Endodermal cell (in vitro differentiated cells): Measurements from ENCODE around the gene RASGRF2. TPM values are rescaled to one million over a fixed set of nuclear protein-coding genes. Genes with fewer than 3 reads are reported as not detected.

Source experiments
- DNase-seq: peaks from one replicate; pipeline ENCODE4 v3.0.0-alpha.2; 2017
- H3K27ac ChIP-seq: 2 replicates; pipeline ENCODE4 v1.5.1; 2013; ENCODE audit warnings: mild to moderate bottlenecking, low read depth, low read length, moderate library complexity
- H3K27me3 ChIP-seq: 2 replicates; pipeline ENCODE4 v1.6.1; 2013; ENCODE audit warnings: mild to moderate bottlenecking, low read length, moderate library complexity; ENCODE audit not compliant: insufficient read depth, control insufficient read depth, poor library complexity, severe bottlenecking
- H3K36me3 ChIP-seq: 2 replicates; pipeline ENCODE4 v1.7.0; 2013; ENCODE audit warnings: mild to moderate bottlenecking, low read length, moderate library complexity; ENCODE audit not compliant: control insufficient read depth, insufficient read depth
- H3K4me1 ChIP-seq: one replicate; pipeline ENCODE4 v1.7.0; 2013; ENCODE audit warnings: low read length; ENCODE audit not compliant: control insufficient read depth, insufficient read depth
- H3K4me3 ChIP-seq: 2 replicates; pipeline ENCODE4 v1.5.1; 2013; ENCODE audit warnings: mild to moderate bottlenecking, low read length, moderate library complexity
- H3K9ac ChIP-seq: 2 replicates; pipeline ENCODE4 v1.6.1; 2013; ENCODE audit warnings: mild to moderate bottlenecking, low read length, moderate library complexity; ENCODE audit not compliant: poor library complexity, severe bottlenecking; ENCODE audit errors: extremely low read depth
- H3K9me3 ChIP-seq: 2 replicates; pipeline ENCODE4 v1.6.1; 2013; ENCODE audit warnings: mild to moderate bottlenecking, low read length, moderate library complexity; ENCODE audit not compliant: control insufficient read depth
- H3K27ac Mint-ChIP-seq: 2 replicates; pipeline ENCODE4 v1.8.0; 2020; ENCODE audit warnings: mixed read lengths
- H3K27me3 Mint-ChIP-seq: 2 replicates; pipeline ENCODE4 v1.8.0; 2021; ENCODE audit warnings: mild to moderate bottlenecking, mixed read lengths; ENCODE audit not compliant: insufficient read depth
- H3K36me3 Mint-ChIP-seq: 2 replicates; pipeline ENCODE4 v1.8.0; 2020; ENCODE audit warnings: low read depth, mixed read lengths
- H3K4me1 Mint-ChIP-seq: 2 replicates; pipeline ENCODE4 v1.8.0; 2020; ENCODE audit warnings: mixed read lengths
- H3K4me3 Mint-ChIP-seq: 2 replicates; pipeline ENCODE4 v1.8.0; 2020; ENCODE audit warnings: mild to moderate bottlenecking, moderate library complexity, mixed read lengths
- H3K9me3 Mint-ChIP-seq: 2 replicates; pipeline ENCODE4 v1.8.0; 2020; ENCODE audit warnings: mild to moderate bottlenecking, mixed read lengths
- CTCF ChIP-seq: fragments of 200-600 bp; sonication (generic); conservative IDR thresholded peaks from 2 replicates; pipeline ENCODE4 v1.5.0; 2021; ENCODE audit warnings: antibody characterized with exemption, mild to moderate bottlenecking
- WGBS, 2 experiments: methylation state at CpG; one replicate each; pipeline versions ENCODE4 v1.1.5 to v1.1.7; 2013; ENCODE audit warnings: missing lambda C conversion rate in 2 of 2, mixed read lengths in 1 of 2; ENCODE audit not compliant: insufficient coverage in 1 of 2, insufficient read length in 1 of 2; 5-methylcytosine and 5-hydroxymethylcytosine counted together
- total RNA-seq, 2 donors: library from RNA; stranded (reverse); fragmentation: NEBNext Ultra II Directional in 1 of 2; extraction: Animal tissue kit (Norgen Biotek cat#: 25700) in 1 of 2; gene quantifications; 2 replicates in 1 of 2; 3 replicates in 1 of 2; pipeline ENCODE4 v1.2.1, GENCODE V29; 2021

Gene RASGRF2
- total RNA-seq, 2 donors from 2014 or later = 0.64 to 14.4 TPM

DNA sequence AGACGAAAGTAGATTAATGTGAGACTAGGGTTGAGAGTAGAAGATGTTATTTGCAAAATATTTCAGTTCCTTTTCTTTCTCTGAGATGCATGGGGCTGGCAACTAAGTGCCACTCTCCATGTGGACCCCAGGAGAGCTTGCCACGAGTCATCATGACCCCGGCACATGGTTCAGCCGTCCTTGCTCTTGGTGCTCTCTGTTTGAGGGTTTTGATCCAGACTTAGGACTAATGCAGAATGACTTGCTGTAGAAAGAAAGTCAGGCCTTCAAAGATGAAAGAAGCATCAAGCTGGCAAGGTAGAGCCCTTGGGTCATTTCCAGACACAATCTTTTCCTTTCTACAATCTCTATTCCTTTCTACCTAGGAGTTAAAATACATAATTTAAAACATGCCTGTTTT lies 84.7 kb downstream of the RASGRF2 start:
- Mint-ChIP-seq H3K27me3 (no peaks in the 10 kb centered on the region), H3K9me3 (no peaks in the 10 kb centered on the region), H3K4me1 (peaks cover 13% of the 10 kb centered on the region), H3K36me3 (peaks cover 2% of the 10 kb centered on the region), H3K27ac (no peak overlapping the region), H3K4me3 (no peak overlapping the region)
- no peak for DNase-seq
- Histone ChIP-seq H3K27me3 (no peaks in the 10 kb centered on the region), H3K9me3 (no peaks in the 10 kb centered on the region), H3K4me3 (no peak overlapping the region), H3K9ac (no peak overlapping the region), H3K27ac (no peak overlapping the region), H3K4me1 (peaks cover 6% of the 10 kb centered on the region), H3K36me3 (no peaks in the 10 kb centered on the region)
- 91 to 100% methylated on average over 1 to 4 of the region's 4 CpGs for WGBS, 2 experiments
- no peak for TF ChIP-seq CTCF

DNA sequence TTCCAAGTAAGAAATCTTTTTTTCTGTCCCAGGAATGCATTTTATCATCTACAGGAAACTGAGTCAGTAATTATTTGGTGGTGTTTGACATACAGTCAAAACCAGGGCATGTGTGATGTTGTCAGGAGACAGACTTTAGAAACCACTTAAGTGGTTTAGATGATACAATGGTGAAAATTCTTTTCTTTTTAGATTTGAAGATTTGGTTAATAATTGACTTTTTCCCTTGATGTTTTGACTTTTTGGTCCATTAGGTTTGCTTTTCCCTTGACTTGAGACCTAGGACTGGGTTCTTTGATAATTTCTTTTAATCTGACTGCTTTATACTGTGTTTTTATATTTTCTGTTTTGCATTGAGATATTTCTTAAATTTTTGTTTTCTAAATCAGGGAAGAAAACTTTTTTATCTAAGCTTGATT lies 85.2 kb downstream of the RASGRF2 start:
- Histone ChIP-seq H3K9me3 (no peaks in the 10 kb centered on the region), H3K27me3 (no peaks in the 10 kb centered on the region), H3K36me3 (no peaks in the 10 kb centered on the region), H3K9ac (no peak overlapping the region), H3K4me1 (peaks cover 6% of the 10 kb centered on the region), H3K4me3 (peak overlapping the region; percentile 25), H3K27ac (no peak overlapping the region)
- no peak for DNase-seq
- no peaks in the 10 kb centered on the region for H3K9me3 Mint-ChIP-seq
- H3K27me3 Mint-ChIP-seq = no peaks in the 10 kb centered on the region
- H3K27ac Mint-ChIP-seq = no peak overlapping the region
- peaks cover 2% of the 10 kb centered on the region for H3K36me3 Mint-ChIP-seq
- H3K4me1 Mint-ChIP-seq = peaks cover 13% of the 10 kb centered on the region
- TF ChIP-seq CTCF = no peak
- H3K4me3 Mint-ChIP-seq = peak overlapping the region; percentile 15

DNA sequence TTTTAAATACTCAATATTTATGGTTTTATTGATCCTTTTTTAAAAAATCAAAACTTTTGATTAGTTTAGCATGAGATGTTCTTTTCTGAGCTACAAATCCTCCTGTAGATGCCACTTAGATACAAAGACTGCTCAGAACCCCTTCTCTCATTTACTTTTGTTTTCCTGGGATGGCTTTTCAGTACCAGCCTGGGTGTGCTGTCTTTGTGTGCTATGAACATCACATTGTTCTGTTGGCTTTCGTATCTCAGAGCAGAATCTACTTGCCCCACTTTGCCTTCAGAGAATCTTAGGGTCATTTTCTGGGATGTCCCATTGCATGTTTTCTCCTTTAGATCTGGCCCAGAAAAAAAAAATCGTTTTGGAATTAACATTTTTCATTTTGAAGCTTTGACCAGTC lies 85.9 kb downstream of the RASGRF2 start:
- no peaks in the 10 kb centered on the region for H3K27me3 Mint-ChIP-seq
- H3K9ac ChIP-seq = no peak overlapping the region
- peaks cover under 1% of the 10 kb centered on the region for H3K9me3 ChIP-seq
- peaks cover 2% of the 10 kb centered on the region for H3K36me3 Mint-ChIP-seq
- no peaks in the 10 kb centered on the region for H3K36me3 ChIP-seq
- peaks cover 13% of the 10 kb centered on the region for H3K4me1 Mint-ChIP-seq
- H3K4me3 Mint-ChIP-seq = no peak overlapping the region
- DNase-seq = no peak
- H3K9me3 Mint-ChIP-seq = no peaks in the 10 kb centered on the region
- H3K27me3 ChIP-seq = no peaks in the 10 kb centered on the region
- no peak overlapping the region for H3K27ac ChIP-seq
- no peak overlapping the region for H3K4me3 ChIP-seq
- H3K27ac Mint-ChIP-seq = no peak overlapping the region
- H3K4me1 ChIP-seq = peaks cover 6% of the 10 kb centered on the region
- 86 to 90% methylated on average over 2 of the region's 2 CpGs for WGBS, 2 experiments
- TF ChIP-seq CTCF = no peak
